Activated CD4-positive, alpha-beta T cell treated with anti-CD3 and anti-CD28 coated beads, Interleukin-2, amount 50 U/mL, for 1 hour (primary cell): ENCODE data around the gene NBEAL2.
A peak's percentile ranks its signal among the peaks of the same experiment; 100 is the strongest.

Experiments used
- DNase-seq: peaks from one replicate; pipeline ENCODE4 v3.0.0-alpha.2; 2020

The NBEAL2 gene

GRCh38 chr3:46988616-46989015 is 9.2 kb downstream of the NBEAL2 start:
- no peak for DNase-seq

- DNase-seq, result no peak
Measured at GRCh38 chr3:46989146-46989810, 9.8 kb downstream of the NBEAL2 start.

GRCh38 chr3:46990573-46991374 is 11.3 kb downstream of the NBEAL2 start:
- DNase-seq, result no peak

GRCh38 chr3:46991406-46992165 is 12.1 kb downstream of the NBEAL2 start:
- no peak for DNase-seq

GRCh38 chr3:46992231-46992630 is 12.8 kb downstream of the NBEAL2 start:
- no peak for DNase-seq

GRCh38 chr3:46993292-46993691 is 13.8 kb downstream of the NBEAL2 start:
- DNase-seq, result no peak

- DNase-seq, result no peak
Measured at GRCh38 chr3:46993986-46994385, 14.5 kb downstream of the NBEAL2 start.

- DNase-seq, result no peak
Measured at GRCh38 chr3:46994801-46995731, 15.6 kb downstream of the NBEAL2 start.

- no peak for DNase-seq
Measured at GRCh38 chr3:46995901-46996562, 16.6 kb downstream of the NBEAL2 start.

GRCh38 chr3:46996689-46997452 is 17.4 kb downstream of the NBEAL2 start:
- no peak for DNase-seq

- no peak for DNase-seq
Measured at GRCh38 chr3:46997453-46998091, 18.1 kb downstream of the NBEAL2 start.

GRCh38 chr3:46998121-46998851 is 18.8 kb downstream of the NBEAL2 start:
- DNase-seq, result peak; percentile 75

- no peak for DNase-seq
Measured at GRCh38 chr3:46998852-46999515, 19.5 kb downstream of the NBEAL2 start.

GRCh38 chr3:46999516-47000197 is 20.2 kb downstream of the NBEAL2 start:
- DNase-seq, result no peak

- DNase-seq, result no peak
Measured at GRCh38 chr3:47000198-47000815, 20.8 kb downstream of the NBEAL2 start.

- no peak for DNase-seq
Measured at GRCh38 chr3:47000922-47001730, 21.7 kb downstream of the NBEAL2 start.

GRCh38 chr3:47001731-47002170 is 22.3 kb downstream of the NBEAL2 start:
- no peak for DNase-seq
